ENCODE measurements around the gene TTC28.
"Not testable (repeated sequence)": the region's sequence is repeated elsewhere in the genome, so short reads cannot be mapped to it uniquely, and the experiment has no call there.

Gene TTC28

GRCh38 chr22:28480000-28480715 is 199.5 kb downstream of the TTC28 start:
- DNase-seq = no peak

- no peak for DNase-seq
Measured at GRCh38 chr22:28478564-28478963, 201.1 kb downstream of the TTC28 start.

GRCh38 chr22:28477556-28477955 is 202.1 kb downstream of the TTC28 start:
- no peak for DNase-seq

GRCh38 chr22:28474330-28474729 is 205.3 kb downstream of the TTC28 start:
- DNase-seq = no peak

- DNase-seq = no peak
Measured at GRCh38 chr22:28473258-28473657, 206.4 kb downstream of the TTC28 start.

- DNase-seq = not testable (repeated sequence)
Measured at GRCh38 chr22:28467055-28467454, 212.6 kb downstream of the TTC28 start.

- DNase-seq = no peak
Measured at GRCh38 chr22:28466399-28466798, 213.2 kb downstream of the TTC28 start.

- DNase-seq = no peak
Measured at GRCh38 chr22:28465841-28466240, 213.8 kb downstream of the TTC28 start.

- no peak for DNase-seq
Measured at GRCh38 chr22:28464127-28464526, 215.5 kb downstream of the TTC28 start.

GRCh38 chr22:28463408-28463807 is 216.2 kb downstream of the TTC28 start:
- DNase-seq = not testable (repeated sequence)

- DNase-seq = no peak
Measured at GRCh38 chr22:28462901-28463300, 216.7 kb downstream of the TTC28 start.

- no peak for DNase-seq
Measured at GRCh38 chr22:28462041-28462440, 217.6 kb downstream of the TTC28 start.

GRCh38 chr22:28454431-28455064 is 225.1 kb downstream of the TTC28 start:
- no peak for DNase-seq

GRCh38 chr22:28450109-28450508 is 229.5 kb downstream of the TTC28 start:
- DNase-seq = no peak

GRCh38 chr22:28449041-28449440 is 230.6 kb downstream of the TTC28 start:
- DNase-seq = no peak

- DNase-seq = no peak
Measured at GRCh38 chr22:28448625-28449024, 231.0 kb downstream of the TTC28 start.

GRCh38 chr22:28444659-28445058 is 235.0 kb downstream of the TTC28 start:
- DNase-seq = no peak

GRCh38 chr22:28443526-28443876 is 236.1 kb downstream of the TTC28 start:
- DNase-seq = peak in 1 of 2 donors; percentile 22

GRCh38 chr22:28442711-28443525 is 236.7 kb downstream of the TTC28 start:
- no peak for DNase-seq

- peak; percentile 47 to 70 for DNase-seq
Measured at GRCh38 chr22:28442264-28442710, 237.4 kb downstream of the TTC28 start.

- DNase-seq = no peak
Measured at GRCh38 chr22:28441720-28442263, 237.8 kb downstream of the TTC28 start.

GRCh38 chr22:28440592-28441390 is 238.8 kb downstream of the TTC28 start:
- no peak for DNase-seq

Data from CD4-positive, alpha-beta T cell treated with Interleukin-1 beta for 1 hour (primary cell).